DMS53 treated with DMSO at 0.1 percent for 48 hours (cell line): Measurements from ENCODE around the gene SNX14.
A peak's percentile ranks its signal among the peaks of the same experiment; 100 is the strongest.
"Not testable (repeated sequence)": the region's sequence is repeated elsewhere in the genome, so short reads cannot be mapped to it uniquely, and the experiment has no call there.

Experiments
- DNase-seq: peaks from one replicate; lab custom pipeline; 2025; ENCODE audit not compliant: unreplicated experiment; lab: John Stamatoyannopoulos, UW

The SNX14 gene, protein sequence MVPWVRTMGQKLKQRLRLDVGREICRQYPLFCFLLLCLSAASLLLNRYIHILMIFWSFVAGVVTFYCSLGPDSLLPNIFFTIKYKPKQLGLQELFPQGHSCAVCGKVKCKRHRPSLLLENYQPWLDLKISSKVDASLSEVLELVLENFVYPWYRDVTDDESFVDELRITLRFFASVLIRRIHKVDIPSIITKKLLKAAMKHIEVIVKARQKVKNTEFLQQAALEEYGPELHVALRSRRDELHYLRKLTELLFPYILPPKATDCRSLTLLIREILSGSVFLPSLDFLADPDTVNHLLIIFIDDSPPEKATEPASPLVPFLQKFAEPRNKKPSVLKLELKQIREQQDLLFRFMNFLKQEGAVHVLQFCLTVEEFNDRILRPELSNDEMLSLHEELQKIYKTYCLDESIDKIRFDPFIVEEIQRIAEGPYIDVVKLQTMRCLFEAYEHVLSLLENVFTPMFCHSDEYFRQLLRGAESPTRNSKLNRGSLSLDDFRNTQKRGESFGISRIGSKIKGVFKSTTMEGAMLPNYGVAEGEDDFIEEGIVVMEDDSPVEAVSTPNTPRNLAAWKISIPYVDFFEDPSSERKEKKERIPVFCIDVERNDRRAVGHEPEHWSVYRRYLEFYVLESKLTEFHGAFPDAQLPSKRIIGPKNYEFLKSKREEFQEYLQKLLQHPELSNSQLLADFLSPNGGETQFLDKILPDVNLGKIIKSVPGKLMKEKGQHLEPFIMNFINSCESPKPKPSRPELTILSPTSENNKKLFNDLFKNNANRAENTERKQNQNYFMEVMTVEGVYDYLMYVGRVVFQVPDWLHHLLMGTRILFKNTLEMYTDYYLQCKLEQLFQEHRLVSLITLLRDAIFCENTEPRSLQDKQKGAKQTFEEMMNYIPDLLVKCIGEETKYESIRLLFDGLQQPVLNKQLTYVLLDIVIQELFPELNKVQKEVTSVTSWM

GRCh38 chr6:85593438-85594196, at the start of gene SNX14:
TSS of gene SNX14 (minus strand) at chr6:85593858. CDS start at chr6:85593718, 140 bp downstream.
- peak; percentile 80 for DNase-seq

DNA sequence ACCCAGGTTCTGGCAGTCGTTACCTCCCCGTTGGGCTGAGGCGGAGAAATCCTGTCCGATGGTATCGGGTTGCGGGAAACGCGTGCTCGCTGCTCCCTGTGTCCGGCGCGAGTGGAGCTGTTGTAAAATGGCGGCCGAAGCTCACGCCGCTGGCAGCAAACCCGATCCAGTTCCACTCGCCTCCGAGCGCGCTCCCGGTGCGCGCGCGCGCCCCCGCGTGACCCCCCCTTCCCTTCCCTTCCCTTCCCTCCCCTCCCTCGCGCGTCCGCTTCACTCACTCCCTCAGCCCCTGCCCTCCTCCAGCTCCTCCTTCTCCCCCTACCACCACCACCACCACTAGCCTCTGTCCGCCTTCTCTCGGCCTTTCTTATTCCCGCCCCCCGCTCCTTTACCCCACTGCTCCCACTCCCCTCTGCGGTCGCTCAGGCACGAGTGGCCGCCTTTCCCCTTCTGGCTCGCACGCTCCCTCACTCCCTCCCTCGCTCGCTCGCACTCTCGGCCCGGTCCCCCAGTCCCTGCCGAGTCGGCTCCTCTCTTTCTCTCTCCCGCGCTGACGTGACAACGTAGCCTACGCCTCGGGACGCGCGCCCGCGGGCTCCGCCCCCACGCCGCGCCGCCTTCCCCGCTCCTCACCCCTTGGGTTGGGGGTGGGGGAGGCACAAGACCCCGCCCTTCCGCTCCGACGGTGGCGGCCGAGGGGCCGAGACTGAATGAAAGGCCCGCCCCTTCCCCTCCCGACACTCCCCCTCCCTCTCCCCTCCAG, 49.3 kb upstream of the SNX14 start, which contains the start of gene SYNCRIP:
TSS of gene SYNCRIP (minus strand) at position 113 of the 763 bp plus-strand sequence. CDS start 1,447 bp downstream, outside the sequence.
- DNase-seq = peak; percentile 88

GRCh38 chr6:85641897-85642773, 48.5 kb upstream of the SNX14 start:
- peak; percentile 17 for DNase-seq

- no peak for DNase-seq
These were observed 47.9 kb upstream of the SNX14 start for GRCh38 chr6:85641522-85641896.

DNA sequence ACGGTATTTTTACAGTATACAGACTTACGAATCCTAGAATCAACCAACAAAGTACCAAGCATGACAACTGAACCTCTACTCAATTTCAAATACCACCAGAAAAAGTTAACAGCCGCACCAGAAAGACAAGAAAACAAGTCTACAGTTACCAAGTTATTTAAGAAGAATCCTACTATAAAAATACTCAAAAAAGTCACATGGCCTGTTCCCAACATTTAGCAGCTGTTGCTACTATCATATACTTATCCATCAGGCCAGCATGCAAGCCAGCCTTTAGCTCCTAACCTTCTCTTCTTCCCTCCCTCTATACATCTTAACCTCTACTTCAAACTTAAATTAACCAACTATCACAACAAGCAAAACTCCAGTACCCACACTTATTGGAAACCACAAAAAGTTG, 47.2 kb upstream of the SNX14 start:
- DNase-seq = no peak

DNA sequence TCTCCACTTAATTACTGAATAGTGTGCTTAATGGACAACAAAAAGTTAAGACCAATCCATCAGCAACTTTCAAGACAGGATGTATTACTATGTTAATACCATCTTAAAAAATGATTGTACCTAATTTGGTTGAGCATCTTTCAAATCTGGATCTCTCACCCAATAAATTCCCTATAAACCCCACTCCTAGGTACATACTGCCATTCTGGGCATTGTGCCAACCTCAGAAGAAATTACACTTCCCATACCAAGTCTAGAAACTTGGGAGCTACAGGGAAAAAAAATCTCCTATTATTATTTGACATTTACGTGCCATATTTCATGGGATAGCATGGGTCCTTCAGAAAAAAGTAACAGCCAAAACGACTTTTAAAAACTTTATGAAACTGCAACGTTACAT, 43.9 kb upstream of the SNX14 start:
- DNase-seq = no peak

GRCh38 chr6:85632164-85632942, 38.7 kb upstream of the SNX14 start:
- no peak for DNase-seq

- DNase-seq = not testable (repeated sequence)
These were observed 37.5 kb upstream of the SNX14 start for GRCh38 chr6:85631117-85631516.

- DNase-seq = no peak
These were observed 34.7 kb upstream of the SNX14 start for GRCh38 chr6:85628353-85628752.

DNA sequence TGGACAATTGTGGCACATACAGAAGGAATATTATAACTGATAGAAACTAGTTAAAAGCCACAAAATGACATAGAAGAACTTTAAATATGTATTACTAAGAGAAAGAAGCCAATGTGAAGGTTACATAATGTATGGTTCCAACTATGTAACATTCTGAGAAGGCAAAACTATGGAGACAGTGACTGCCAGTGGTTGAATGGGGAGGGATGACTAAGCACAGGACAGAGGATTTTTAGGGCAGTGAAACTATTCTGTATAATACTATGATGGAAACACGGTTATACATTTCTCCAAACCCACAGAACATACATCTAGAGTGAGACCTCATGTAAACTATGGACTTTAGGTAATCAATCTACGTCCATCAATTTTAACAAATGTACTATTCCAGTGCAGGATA, 26.6 kb upstream of the SNX14 start:
- no peak for DNase-seq

DNA sequence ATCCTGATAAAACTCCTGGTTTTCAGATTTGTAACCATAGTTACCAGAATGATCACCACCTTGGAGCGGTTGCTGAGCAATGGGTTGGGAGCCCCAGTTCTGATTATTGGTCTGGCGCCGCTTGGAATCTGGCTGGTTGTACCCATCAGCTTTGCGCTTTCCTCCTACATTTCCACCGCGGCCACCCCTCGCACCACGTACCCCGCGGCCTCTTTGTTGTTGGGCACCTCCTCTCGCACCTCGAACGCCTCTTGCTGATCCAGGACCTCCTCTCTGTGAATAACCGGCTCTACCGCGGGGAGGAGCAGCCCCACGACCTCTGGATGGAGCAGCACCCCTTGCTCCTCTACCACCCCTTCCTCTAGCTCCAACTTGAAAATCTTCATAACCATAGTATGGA, 21.1 kb upstream of the SNX14 start:
- DNase-seq = no peak

DNA sequence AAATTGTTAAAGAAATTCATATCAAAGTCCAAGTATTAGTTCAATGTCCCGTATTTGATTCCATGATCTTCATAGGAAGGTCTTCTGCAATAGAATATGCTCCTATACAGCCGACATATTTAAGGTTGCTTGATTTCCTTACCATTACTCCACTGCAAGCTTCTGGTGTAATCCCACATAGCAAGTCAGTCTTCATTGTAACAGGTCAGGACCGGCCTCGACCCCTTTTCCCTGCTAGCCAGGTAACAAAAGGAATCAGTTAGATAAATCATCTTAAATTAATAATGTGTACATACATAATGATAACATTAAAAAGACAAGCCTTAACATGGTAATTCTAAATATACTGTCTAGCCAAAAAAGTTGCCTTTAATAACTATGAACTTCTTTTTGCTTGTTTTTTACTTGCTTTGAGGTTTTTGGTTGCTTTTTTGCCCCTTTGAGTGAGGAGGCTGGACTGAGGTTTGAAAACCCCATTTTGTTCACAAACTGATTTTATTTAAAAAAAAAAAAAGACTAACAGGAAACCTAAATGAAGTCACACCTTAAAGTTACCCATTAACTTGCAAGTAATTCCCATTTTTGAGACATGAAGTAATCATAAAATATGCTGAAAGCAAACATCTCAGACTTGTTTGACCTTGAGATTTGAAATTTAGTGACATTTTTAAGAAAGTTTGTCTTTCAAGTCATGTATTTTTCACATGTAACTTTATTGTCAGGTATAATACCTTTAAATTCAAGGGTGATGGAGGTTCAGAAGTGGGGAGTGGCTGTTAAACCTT, 19.2 kb upstream of the SNX14 start:
- no peak for DNase-seq

GRCh38 chr6:85610182-85610895, 16.7 kb upstream of the SNX14 start:
- DNase-seq = no peak

- DNase-seq = no peak
These were observed 8.4 kb upstream of the SNX14 start for GRCh38 chr6:85602100-85602499.

DNA sequence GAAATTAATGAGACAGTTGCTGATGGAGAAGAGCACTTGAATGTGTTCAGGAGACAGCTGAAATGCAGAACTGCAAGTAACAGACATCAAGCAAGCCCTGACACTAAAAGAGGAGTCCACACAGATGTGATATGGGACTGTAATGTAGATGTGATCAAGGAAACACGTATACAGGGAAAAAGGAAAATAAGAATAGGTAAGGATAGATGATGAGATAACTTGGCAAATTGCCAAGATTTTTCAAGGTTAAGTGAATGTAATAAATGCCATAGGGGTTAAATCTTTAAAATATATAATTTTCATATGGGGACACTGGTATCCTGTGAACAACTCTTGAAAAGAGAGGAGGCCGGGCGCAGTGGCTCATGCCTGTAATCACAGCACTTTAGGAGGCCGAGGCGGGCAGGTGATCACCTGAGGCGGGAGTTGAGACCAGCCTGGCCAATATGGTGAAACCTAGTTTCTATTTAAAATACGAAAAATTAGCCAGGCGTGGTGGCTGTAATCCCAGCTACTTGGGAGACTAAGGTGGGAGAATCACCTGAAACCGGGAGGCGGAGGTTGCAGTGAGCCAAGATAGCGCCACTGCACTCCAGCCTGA, 7.2 kb upstream of the SNX14 start:
- no peak for DNase-seq

GRCh38 chr6:85594197-85594930, 706 bp upstream of the SNX14 start:
- DNase-seq = peak; percentile 21
